Fibroblast of the aortic adventitia (primary cell): ENCODE measurements around the gene TUSC2. TPM values are rescaled to one million over a fixed set of nuclear protein-coding genes. Genes with fewer than 3 reads are reported as not detected.

ENCODE experiments used
- DNase-seq: peaks from one replicate; pipeline ENCODE4 v3.0.0-alpha.2; 2010; ENCODE audit warnings: low read depth
- H3K4me3 ChIP-seq: 2 replicates; pipeline ENCODE4 v1.5.1; 2011; ENCODE audit warnings: low read depth, mild to moderate bottlenecking, control low read depth, low read length, moderate library complexity
- CTCF ChIP-seq: IDR thresholded peaks from 2 replicates; pipeline ENCODE4 v1.5.1; 2011; ENCODE audit warnings: mild to moderate bottlenecking, low read length, control low read depth, inconsistent platforms; ENCODE audit not compliant: insufficient read depth
- total RNA-seq: library from RNA; depleted of rRNA; stranded (reverse); fragments of >200 nt; gene quantifications from 2 replicates; pipeline ENCODE4 v1.2.3, GENCODE V29; 2012; ENCODE audit warnings: low replicate concordance

Gene TUSC2
- total RNA-seq, 1 donor = 15.5 TPM

- peak overlapping the region; percentile 69 for H3K4me3 ChIP-seq
- TF ChIP-seq CTCF = no peak
- no peak for DNase-seq
Measured at GRCh38 chr3:50341537-50341936, 13.5 kb upstream of the TUSC2 start.

GRCh38 chr3:50340448-50341329 lies 12.7 kb upstream of the TUSC2 start, which contains the start of gene RASSF1:
Gene RASSF1 (minus strand): TSS chr3:50340836. CDS start chr3:50340805, 31 bp downstream.
- peak; percentile 57 for DNase-seq
- H3K4me3 ChIP-seq = peak within 1 kb of the TSS; percentile 69
- no peak for TF ChIP-seq CTCF

- DNase-seq = no peak
Measured at GRCh38 chr3:50340147-50340447, 12.1 kb upstream of the TUSC2 start.

GRCh38 chr3:50339485-50340146 lies 11.6 kb upstream of the TUSC2 start:
- peak overlapping the region; percentile 69 for H3K4me3 ChIP-seq
- peak; percentile 65 for DNase-seq
- no peak for TF ChIP-seq CTCF

More at GRCh38 chr3:50340147-50340447, 12.1 kb upstream of the TUSC2 start:
- TF ChIP-seq CTCF = no peak
- H3K4me3 ChIP-seq = peak overlapping the region; percentile 69

GRCh38 chr3:50338965-50339364 lies 10.9 kb upstream of the TUSC2 start:
- no peak for TF ChIP-seq CTCF
- no peak for DNase-seq
- peak overlapping the region; percentile 32 for H3K4me3 ChIP-seq

DNA sequence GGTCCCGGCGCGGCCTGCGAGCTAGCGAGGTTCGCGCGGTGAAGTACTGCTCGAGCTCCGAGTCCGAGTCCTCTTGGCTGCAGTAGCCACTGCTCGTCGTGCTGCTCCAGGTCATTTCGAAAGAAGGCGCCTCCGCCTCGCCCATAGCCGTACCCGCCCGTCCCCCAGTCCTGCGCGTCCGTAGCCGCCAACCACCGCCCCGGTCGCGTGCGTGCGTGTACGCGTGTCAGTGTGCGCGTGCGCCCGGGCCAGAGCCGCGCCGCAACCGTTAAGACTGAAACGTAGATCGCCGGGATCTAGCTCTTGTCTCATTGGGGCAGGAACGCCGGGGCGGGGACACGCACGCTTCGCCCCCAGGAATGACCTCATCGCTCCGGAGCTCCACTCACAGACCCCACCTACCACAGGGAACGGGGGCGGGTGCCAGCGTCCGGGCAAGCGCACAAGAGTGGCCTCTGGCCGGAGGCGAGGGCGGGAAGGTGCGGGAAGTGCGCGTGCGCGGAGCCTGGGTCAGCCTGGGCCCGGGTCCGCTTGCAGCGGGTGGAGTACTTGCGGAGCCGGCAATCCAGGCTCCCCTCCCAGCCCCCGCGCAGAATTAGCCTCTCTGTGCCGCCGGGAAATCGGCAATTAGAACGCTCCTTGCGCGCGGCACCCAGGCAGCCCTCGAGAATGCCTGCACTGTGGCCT lies 9.3 kb upstream of the TUSC2 start:
- no peak for TF ChIP-seq CTCF
- peak; percentile 99 for DNase-seq
- H3K4me3 ChIP-seq = peak overlapping the region; percentile 75
